Activated T-cell treated with anti-CD3 and anti-CD28 coated beads, Interleukin-2, amount 50 U/mL, for 48 hours (primary cell): ENCODE data around the gene CGB7.
"Not testable (repeated sequence)": the region's sequence is repeated elsewhere in the genome, so short reads cannot be mapped to it uniquely, and the experiment has no call there.

Source experiments
- DNase-seq, 2 experiments: peaks; one replicate each; pipeline ENCODE4 v3.0.0-alpha.2; 2020

Gene CGB7

GRCh38 chr19:49073514-49074378 is 16.2 kb upstream of the CGB7 start:
- DNase-seq: no peak

GRCh38 chr19:49071860-49072547 is 14.5 kb upstream of the CGB7 start:
- peak in 1 of 2 experiments; percentile 49 for DNase-seq

- no peak for DNase-seq
These were observed 12.9 kb upstream of the CGB7 start for GRCh38 chr19:49070416-49070815.

- DNase-seq: no peak
These were observed 11.5 kb upstream of the CGB7 start for GRCh38 chr19:49069026-49069425.

- DNase-seq: no peak
These were observed 10.0 kb upstream of the CGB7 start for GRCh38 chr19:49067554-49067953.

- DNase-seq: no peak
These were observed 8.5 kb upstream of the CGB7 start for GRCh38 chr19:49065905-49066512.

- no peak for DNase-seq
These were observed 7.4 kb upstream of the CGB7 start, which contains the start of gene NTF4 for GRCh38 chr19:49064768-49065611. NTF4 (minus strand) TSS chr19:49064818; CDS start chr19:49061997, 2,821 bp downstream.

GRCh38 chr19:49064029-49064629 is 6.6 kb upstream of the CGB7 start:
- DNase-seq: no peak

- DNase-seq: no peak
These were observed 3.9 kb upstream of the CGB7 start for GRCh38 chr19:49061445-49061844.

GRCh38 chr19:49061000-49061399 is 3.5 kb upstream of the CGB7 start:
- no peak for DNase-seq

GRCh38 chr19:49059053-49059452 is 1.5 kb upstream of the CGB7 start:
- no peak for DNase-seq

- DNase-seq: peak; percentile 60 to 64
These were observed 1.0 kb upstream of the CGB7 start for GRCh38 chr19:49058562-49058961.

- not testable (repeated sequence) for DNase-seq
These were observed 500 bp downstream of the CGB7 start for GRCh38 chr19:49056902-49057596.

- peak; percentile 68 to 76 for DNase-seq
These were observed 1.2 kb downstream of the CGB7 start for GRCh38 chr19:49056101-49056901.

- not testable (repeated sequence) for DNase-seq
These were observed 7.0 kb downstream of the CGB7 start for GRCh38 chr19:49050376-49051033.

GRCh38 chr19:49049834-49050233 is 7.7 kb downstream of the CGB7 start:
- not testable (repeated sequence) for DNase-seq

GRCh38 chr19:49049011-49049410 is 8.5 kb downstream of the CGB7 start, which contains the start of gene CGB8:
CGB8 (minus strand) TSS chr19:49049111; CDS start chr19:49048739, 372 bp downstream.
- DNase-seq: not testable (repeated sequence)

GRCh38 chr19:49043548-49043947 is 14.0 kb downstream of the CGB7 start, which contains the start of gene CGB5:
CGB5 (plus strand) TSS chr19:49043848; CDS start chr19:49044210, 362 bp downstream.
- DNase-seq: not testable (repeated sequence)

GRCh38 chr19:49042666-49043065 is 14.9 kb downstream of the CGB7 start:
- DNase-seq: not testable (repeated sequence)

- no peak for DNase-seq
These were observed 15.4 kb downstream of the CGB7 start for GRCh38 chr19:49042177-49042576.
